HepG2 (cell line): ENCODE measurements around the gene GRIN2C. TPM values are rescaled to one million over a fixed set of nuclear protein-coding genes. Genes with fewer than 3 reads are reported as not detected.

Source experiments
- AGO1 ChIP-seq: fragments of 200-400 bp; formaldehyde crosslinking; IDR thresholded peaks from 2 replicates; pipeline ENCODE4 v1.6.1; 2017; ENCODE audit warnings: mild to moderate bottlenecking, low read depth, low read length, moderate library complexity; ENCODE audit not compliant: poor library complexity, severe bottlenecking
- CCAR2 ChIP-seq: fragments of 200-400 bp; formaldehyde crosslinking; optimal IDR thresholded peaks from 2 replicates; pipeline ENCODE3; 2018; ENCODE audit warnings: low read depth, mild to moderate bottlenecking, low read length, moderate library complexity
- EEA1 ChIP-seq: sonication (generic); formaldehyde crosslinking; IDR thresholded peaks from 2 replicates; pipeline ENCODE4 v1.5.1; 2020; ENCODE audit warnings: mild to moderate bottlenecking, missing genetic modification reagents, borderline replicate concordance
- EZH2 ChIP-seq: conservative IDR thresholded peaks from 2 replicates; pipeline ENCODE4 v1.6.1; 2012; ENCODE audit warnings: mild to moderate bottlenecking, low read depth, low read length, moderate library complexity
- IKZF5 ChIP-seq: IDR thresholded peaks from 2 replicates; pipeline ENCODE4 v1.6.1; 2018; ENCODE audit warnings: missing genetic modification reagents, mild to moderate bottlenecking, missing compliant biosample characterization
- NFYB ChIP-seq: sonication (generic); formaldehyde crosslinking; IDR thresholded peaks from 2 replicates; pipeline ENCODE4 v1.4.0; 2020; ENCODE audit warnings: missing genetic modification reagents
- PRPF4 ChIP-seq: fragments of 200-400 bp; formaldehyde crosslinking; IDR thresholded peaks from 2 replicates; pipeline ENCODE4 v1.6.1; 2016; ENCODE audit warnings: low read length, low read depth; ENCODE audit not compliant: poor library complexity, severe bottlenecking
- REPIN1 ChIP-seq: sonication (generic); formaldehyde crosslinking; IDR thresholded peaks from 2 replicates; pipeline ENCODE4 v1.8.0; 2022; ENCODE audit warnings: missing genetic modification reagents, low read depth, mild to moderate bottlenecking, borderline replicate concordance
- SKIL ChIP-seq: sonication (generic); formaldehyde crosslinking; IDR thresholded peaks from 2 replicates; pipeline ENCODE4 v1.8.0; 2022; ENCODE audit warnings: missing genetic modification reagents, mild to moderate bottlenecking, moderate library complexity, borderline replicate concordance
- SRF ChIP-seq: IDR thresholded peaks from 2 replicates; pipeline ENCODE4 v1.6.1; 2011; ENCODE audit warnings: mild to moderate bottlenecking, low read depth, low read length, moderate library complexity
- TBX2 ChIP-seq: sonication (generic); formaldehyde crosslinking; IDR thresholded peaks from 2 replicates; pipeline ENCODE4 v1.5.0; 2020; ENCODE audit warnings: missing genetic modification reagents, mild to moderate bottlenecking, borderline replicate concordance
- UBTF ChIP-seq: sonication (generic); formaldehyde crosslinking; IDR thresholded peaks from 2 replicates; pipeline ENCODE4 v1.4.0; 2020; ENCODE audit warnings: mild to moderate bottlenecking, missing genetic modification reagents
- WIZ ChIP-seq: sonication (generic); formaldehyde crosslinking; IDR thresholded peaks from 2 replicates; pipeline ENCODE4 v1.5.1; 2020; ENCODE audit warnings: mild to moderate bottlenecking, missing genetic modification reagents
- XRCC5 ChIP-seq: fragments of 200-400 bp; formaldehyde crosslinking; optimal IDR thresholded peaks from 2 replicates; pipeline ENCODE3; 2017; ENCODE audit warnings: mild to moderate bottlenecking, low read length
- ZFYVE20 ChIP-seq: sonication (generic); formaldehyde crosslinking; IDR thresholded peaks from 2 replicates; pipeline ENCODE4 v1.8.0; 2023; ENCODE audit warnings: low read depth, mild to moderate bottlenecking, moderate library complexity, missing genetic modification reagents, borderline replicate concordance
- ZNF20 ChIP-seq: sonication (generic); formaldehyde crosslinking; IDR thresholded peaks from 2 replicates; pipeline ENCODE4 v1.4.0; 2020; ENCODE audit warnings: mild to moderate bottlenecking, moderate library complexity, missing genetic modification reagents
- ZNF501 ChIP-seq: sonication (generic); formaldehyde crosslinking; IDR thresholded peaks from 2 replicates; pipeline ENCODE4 v1.5.1; 2020; ENCODE audit warnings: mild to moderate bottlenecking, moderate library complexity, missing genetic modification reagents
- ZNF746 ChIP-seq: sonication (generic); formaldehyde crosslinking; IDR thresholded peaks from 2 replicates; pipeline ENCODE4 v1.8.0; 2022; ENCODE audit warnings: mild to moderate bottlenecking, missing genetic modification reagents
- ZSCAN12 ChIP-seq: sonication (generic); formaldehyde crosslinking; IDR thresholded peaks from 2 replicates; pipeline ENCODE4 v1.9.0; 2021; ENCODE audit warnings: mild to moderate bottlenecking, missing genetic modification reagents
- polyA plus RNA-seq, 8 experiments: library from polyadenylated mRNA; depleted of rRNA in 3 of 8; stranded (reverse) in 7 of 8; unstranded in 1 of 8; fragments of >200 nt; fragmentation: Illumina TruSeq in 4 of 8; extraction: Trizol in 4 of 8; gene quantifications; 2 replicates each; pipeline versions ENCODE4 v1.2.1 to v1.2.3, GENCODE V29; 2011 to 2016; ENCODE audit warnings: low read depth in 4 of 8, missing spikeins in 1 of 8, mixed read lengths in 1 of 8; ENCODE audit not compliant: insufficient read depth in 1 of 8
- total RNA-seq, 5 experiments: library from RNA; depleted of rRNA; stranded (reverse); fragments of >200 nt; fragmentation: Illumina TruSeq; extraction: Trizol; gene quantifications; 2 replicates each; pipeline ENCODE4 v1.2.3, GENCODE V29; 2016; ENCODE audit warnings: low read depth in 1 of 5
- TF ChIP-seq, protein P1 (sequence below): sonication (generic); formaldehyde crosslinking; IDR thresholded peaks from 2 replicates; pipeline ENCODE4 v1.5.0; 2020; ENCODE audit warnings: missing genetic modification reagents
- TF ChIP-seq, protein P2 (sequence below): sonication (generic); formaldehyde crosslinking; IDR thresholded peaks from 2 replicates; pipeline ENCODE4 v1.5.1; 2020; ENCODE audit warnings: mild to moderate bottlenecking, missing genetic modification reagents, moderate library complexity

GRIN2C gene
- total and polyA plus RNA-seq, 2 of the 13 experiments (the other 11 are each of a cell fraction or from before 2014, with no cell fraction given), result 0.03 to 0.11 TPM

DNA sequence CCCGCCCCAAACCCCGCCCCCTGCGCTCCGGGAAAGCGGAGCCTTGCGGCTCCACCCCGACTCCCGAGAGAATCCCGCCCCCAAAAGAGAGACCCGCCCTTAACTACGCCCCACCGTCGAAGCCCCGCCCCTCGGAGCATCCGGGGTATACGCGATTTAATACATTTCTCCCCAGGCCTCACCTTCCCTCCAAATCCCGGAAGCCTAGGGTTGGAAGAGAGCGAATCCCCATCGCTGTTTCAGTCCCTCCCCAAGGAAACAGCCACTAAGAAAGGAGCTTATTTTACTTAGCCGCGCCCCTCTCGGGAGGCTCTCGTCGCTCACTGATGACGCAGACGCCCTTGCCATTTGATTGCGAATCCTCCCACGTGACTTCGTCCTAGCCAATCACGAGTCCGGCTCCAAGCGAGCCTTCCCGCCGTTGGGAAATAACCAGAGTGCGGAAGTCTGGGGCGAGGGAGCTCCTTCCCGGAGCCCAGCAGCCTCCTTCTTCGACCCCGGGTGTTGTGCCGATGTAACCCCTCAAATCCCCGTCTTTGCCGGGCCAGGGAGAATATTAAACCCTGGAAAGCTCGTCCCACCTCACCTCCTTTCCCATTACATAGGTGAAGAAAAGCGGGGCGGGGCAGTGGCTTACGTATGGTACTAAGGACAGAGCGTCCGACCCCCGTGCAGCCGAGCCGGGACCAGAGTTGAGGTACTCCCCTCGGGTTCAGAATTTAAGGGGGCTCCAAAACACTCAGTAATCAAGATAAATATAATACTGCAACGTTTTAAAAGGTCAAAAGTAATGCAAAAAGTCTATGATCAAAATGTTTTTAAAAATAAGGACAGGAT is 13.6 kb upstream of the GRIN2C start (continued):
- TF ChIP-seq EEA1 (CRISPR knock-in tag) (no peak; the same call in 1 of the 2 replicates), REPIN1 (CRISPR knock-in tag) (no peak), NFYB (CRISPR knock-in tag) (peak; percentile 97), CCAR2 (no peak), XRCC5 (peak; percentile 76), IKZF5 (peak; percentile 60), PRPF4 (no peak), SRF (peak; percentile 70), AGO1 (peak; percentile 15), ZNF746 (CRISPR knock-in tag) (peak; percentile 65; the same call in 1 of the 2 replicates), ZNF20 (CRISPR knock-in tag) (no peak), EZH2 (no peak), ZFYVE20 (CRISPR knock-in tag) (no peak), SKIL (no peak), TBX2 (CRISPR knock-in tag) (no peak; the same call in 1 of the 2 replicates), WIZ (CRISPR knock-in tag) (no peak; the same call in 1 of the 2 replicates), ZNF501 (CRISPR knock-in tag) (peak; percentile 85), ZSCAN12 (CRISPR knock-in tag) (no peak), UBTF (CRISPR knock-in tag) (0 out of 2 replicates have a peak, but pooled peaks have one; percentile 8)
- TF ChIP-seq, protein P1, sequence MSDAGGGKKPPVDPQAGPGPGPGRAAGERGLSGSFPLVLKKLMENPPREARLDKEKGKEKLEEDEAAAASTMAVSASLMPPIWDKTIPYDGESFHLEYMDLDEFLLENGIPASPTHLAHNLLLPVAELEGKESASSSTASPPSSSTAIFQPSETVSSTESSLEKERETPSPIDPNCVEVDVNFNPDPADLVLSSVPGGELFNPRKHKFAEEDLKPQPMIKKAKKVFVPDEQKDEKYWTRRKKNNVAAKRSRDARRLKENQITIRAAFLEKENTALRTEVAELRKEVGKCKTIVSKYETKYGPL (CRISPR knock-in tag), result no peak
- TF ChIP-seq, protein P2, sequence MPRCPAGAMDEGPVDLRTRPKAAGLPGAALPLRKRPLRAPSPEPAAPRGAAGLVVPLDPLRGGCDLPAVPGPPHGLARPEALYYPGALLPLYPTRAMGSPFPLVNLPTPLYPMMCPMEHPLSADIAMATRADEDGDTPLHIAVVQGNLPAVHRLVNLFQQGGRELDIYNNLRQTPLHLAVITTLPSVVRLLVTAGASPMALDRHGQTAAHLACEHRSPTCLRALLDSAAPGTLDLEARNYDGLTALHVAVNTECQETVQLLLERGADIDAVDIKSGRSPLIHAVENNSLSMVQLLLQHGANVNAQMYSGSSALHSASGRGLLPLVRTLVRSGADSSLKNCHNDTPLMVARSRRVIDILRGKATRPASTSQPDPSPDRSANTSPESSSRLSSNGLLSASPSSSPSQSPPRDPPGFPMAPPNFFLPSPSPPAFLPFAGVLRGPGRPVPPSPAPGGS (CRISPR knock-in tag), result no peak
